Measurements from ENCODE around the gene GINS2. TPM values are rescaled to one million over a fixed set of nuclear protein-coding genes. Genes with fewer than 3 reads are reported as not detected.

Gene GINS2
- total RNA-seq, 1 donor from 2014 or later = 6.5 TPM

DNA sequence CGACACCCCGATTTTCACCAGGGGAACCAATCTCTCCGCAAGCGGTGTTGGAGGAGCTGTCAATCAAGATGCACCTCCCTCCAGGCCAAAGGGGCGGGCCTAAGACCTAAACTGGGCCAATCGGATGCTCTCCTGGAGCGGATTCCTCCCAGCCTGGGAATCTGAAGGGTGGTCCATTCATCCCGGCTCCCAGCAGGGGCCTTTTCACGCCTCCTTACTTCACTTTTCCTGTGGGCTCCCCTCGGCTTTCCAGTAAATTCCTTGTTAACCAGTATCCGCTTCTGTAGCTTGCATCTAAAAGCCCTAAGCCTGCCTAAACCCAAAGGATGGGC is 45.1 kb upstream of the GINS2 start:
- no peaks in the 10 kb centered on the region for H3K27me3 ChIP-seq (ENCODE audit: control insufficient read depth, insufficient read depth, low read length)
- TF ChIP-seq, protein P1, sequence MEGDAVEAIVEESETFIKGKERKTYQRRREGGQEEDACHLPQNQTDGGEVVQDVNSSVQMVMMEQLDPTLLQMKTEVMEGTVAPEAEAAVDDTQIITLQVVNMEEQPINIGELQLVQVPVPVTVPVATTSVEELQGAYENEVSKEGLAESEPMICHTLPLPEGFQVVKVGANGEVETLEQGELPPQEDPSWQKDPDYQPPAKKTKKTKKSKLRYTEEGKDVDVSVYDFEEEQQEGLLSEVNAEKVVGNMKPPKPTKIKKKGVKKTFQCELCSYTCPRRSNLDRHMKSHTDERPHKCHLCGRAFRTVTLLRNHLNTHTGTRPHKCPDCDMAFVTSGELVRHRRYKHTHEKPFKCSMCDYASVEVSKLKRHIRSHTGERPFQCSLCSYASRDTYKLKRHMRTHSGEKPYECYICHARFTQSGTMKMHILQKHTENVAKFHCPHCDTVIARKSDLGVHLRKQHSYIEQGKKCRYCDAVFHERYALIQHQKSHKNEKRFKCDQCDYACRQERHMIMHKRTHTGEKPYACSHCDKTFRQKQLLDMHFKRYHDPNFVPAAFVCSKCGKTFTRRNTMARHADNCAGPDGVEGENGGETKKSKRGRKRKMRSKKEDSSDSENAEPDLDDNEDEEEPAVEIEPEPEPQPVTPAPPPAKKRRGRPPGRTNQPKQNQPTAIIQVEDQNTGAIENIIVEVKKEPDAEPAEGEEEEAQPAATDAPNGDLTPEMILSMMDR (IDR thresholded peaks at IDR 0.05; ENCODE audit: insufficient read depth, low read length, poor library complexity, severe bottlenecking) = no peak
- no peaks in the 10 kb centered on the region for H3K36me3 ChIP-seq (ENCODE audit: control insufficient read depth, insufficient read depth, low read length)
- H3K4me3 ChIP-seq (ENCODE audit: low read depth, low read length) = no peak overlapping the region
- DNase-seq (ENCODE audit: low read depth) = no peak

DNA sequence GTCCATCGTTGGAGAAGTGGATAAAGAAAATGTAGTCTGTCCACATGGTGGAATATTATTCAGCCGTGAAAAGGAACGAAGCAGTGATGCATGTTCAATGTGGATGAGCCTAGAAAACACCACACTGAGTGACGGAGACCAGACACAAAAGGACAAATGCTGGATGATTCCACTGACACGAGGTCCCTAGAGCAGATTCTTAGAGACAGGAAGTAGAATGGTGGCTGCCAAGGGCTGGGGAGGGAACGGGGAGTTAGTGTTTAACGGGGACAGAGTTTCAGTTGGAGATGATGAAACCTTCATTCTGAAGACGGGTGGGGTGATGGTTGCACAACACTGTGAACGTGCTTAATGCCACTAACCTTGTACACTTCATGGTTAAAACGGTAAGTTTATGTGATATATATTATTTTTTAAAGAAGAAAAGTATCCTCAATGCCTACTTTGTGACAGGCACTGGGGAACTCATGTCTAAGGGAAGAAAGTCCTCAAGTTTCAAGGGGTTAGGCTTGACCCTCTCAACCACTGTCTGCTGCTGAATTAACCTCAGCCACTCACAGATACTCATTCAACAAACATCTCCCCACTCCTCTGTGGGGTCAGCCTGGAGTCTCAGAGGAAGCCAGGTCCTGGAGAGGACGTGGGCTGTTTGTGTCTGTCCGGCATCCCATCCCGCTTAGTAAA is 44.5 kb upstream of the GINS2 start:
- TF ChIP-seq, protein P1 (IDR thresholded peaks at IDR 0.05; ENCODE audit: insufficient read depth, low read length, poor library complexity, severe bottlenecking) = no peak
- no peaks in the 10 kb centered on the region for H3K27me3 ChIP-seq (ENCODE audit: control insufficient read depth, insufficient read depth, low read length)
- no peak overlapping the region for H3K4me3 ChIP-seq (ENCODE audit: low read depth, low read length)
- no peak for DNase-seq (ENCODE audit: low read depth)
- H3K36me3 ChIP-seq (ENCODE audit: control insufficient read depth, insufficient read depth, low read length) = no peaks in the 10 kb centered on the region

DNA sequence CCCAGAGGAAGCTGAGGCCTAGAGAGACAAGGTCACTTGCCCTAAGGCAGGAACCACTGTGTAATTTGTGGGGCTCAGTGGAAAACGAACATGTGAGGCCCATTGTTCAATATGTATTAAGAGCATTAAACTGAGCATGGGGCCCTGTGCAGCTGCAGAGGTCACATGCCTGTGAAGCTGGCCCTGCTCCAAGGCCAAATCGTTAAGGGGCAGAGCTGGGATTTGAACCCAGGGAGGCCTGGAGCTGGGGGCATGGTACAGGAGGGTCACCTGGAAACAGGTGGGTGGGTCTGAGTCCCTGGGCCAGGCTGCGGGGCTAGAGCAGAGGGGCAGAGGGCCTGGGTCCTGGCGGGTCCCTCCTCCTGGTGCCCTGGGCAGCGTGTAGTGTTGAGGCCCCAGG is 42.4 kb upstream of the GINS2 start:
- DNase-seq (ENCODE audit: low read depth) = no peak
- Histone ChIP-seq H3K27me3 (ENCODE audit: control insufficient read depth, insufficient read depth, low read length) (no peaks in the 10 kb centered on the region), H3K36me3 (ENCODE audit: control insufficient read depth, insufficient read depth, low read length) (no peaks in the 10 kb centered on the region), H3K4me3 (ENCODE audit: low read depth, low read length) (no peak overlapping the region)
- TF ChIP-seq, protein P1 (IDR thresholded peaks at IDR 0.05; ENCODE audit: insufficient read depth, low read length, poor library complexity, severe bottlenecking) = no peak

DNA sequence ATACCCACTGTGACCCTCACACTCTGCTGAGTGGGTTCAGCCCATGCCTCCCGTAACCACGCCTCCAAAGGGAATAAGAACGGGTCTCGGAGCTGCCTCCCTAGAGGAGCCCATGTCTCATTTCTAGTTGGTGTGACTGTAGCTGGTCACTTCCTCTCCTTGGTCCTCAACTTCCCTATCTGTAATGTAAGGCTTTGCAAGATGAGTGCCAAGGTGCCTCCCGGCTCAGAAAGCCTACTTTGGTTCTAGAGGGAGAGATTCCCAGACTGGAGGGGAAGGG is 41.4 kb upstream of the GINS2 start:
- H3K36me3 ChIP-seq (ENCODE audit: control insufficient read depth, insufficient read depth, low read length) = no peaks in the 10 kb centered on the region
- DNase-seq (ENCODE audit: low read depth) = no peak
- H3K4me3 ChIP-seq (ENCODE audit: low read depth, low read length) = no peak overlapping the region
- TF ChIP-seq, protein P1 (IDR thresholded peaks at IDR 0.05; ENCODE audit: insufficient read depth, low read length, poor library complexity, severe bottlenecking) = no peak
- H3K27me3 ChIP-seq (ENCODE audit: control insufficient read depth, insufficient read depth, low read length) = no peaks in the 10 kb centered on the region

DNA sequence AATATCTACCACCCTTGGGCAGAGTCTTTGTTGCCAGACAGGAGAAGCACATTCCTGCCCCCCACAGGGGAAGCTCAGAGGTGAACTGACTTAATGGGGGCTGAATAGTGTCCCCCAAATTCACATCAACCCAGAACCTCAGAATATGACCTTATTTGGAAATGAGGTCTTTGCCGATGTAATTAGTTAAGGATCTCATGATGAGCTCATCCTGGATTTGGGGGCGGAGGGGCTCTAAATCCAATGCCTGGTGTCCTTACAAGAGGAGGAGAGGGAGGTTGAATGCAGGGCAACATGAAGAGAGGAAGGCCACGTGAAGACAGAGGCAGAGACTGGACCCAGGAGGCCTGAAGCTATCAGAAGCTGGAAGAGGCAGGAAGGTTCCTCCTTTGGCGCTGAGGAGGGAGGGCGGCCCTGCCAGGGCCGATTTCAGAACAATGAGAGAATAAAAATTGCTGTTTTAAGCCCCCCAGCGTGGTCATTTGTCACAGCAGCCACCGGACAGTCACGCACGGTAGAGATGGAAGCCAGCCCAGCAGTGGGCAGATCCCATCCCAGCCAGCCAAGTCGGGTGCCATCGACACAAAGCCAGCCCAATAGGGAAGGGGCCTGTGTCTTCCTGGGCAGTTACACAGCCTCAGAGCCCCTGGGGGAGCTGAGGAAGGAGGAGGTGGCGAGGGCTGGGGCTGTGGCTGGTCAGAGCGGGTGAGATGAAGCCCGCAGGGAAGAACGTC is 40.9 kb upstream of the GINS2 start:
- H3K4me3 ChIP-seq (ENCODE audit: low read depth, low read length) = no peak overlapping the region
- H3K36me3 ChIP-seq (ENCODE audit: control insufficient read depth, insufficient read depth, low read length) = no peaks in the 10 kb centered on the region
- no peak for DNase-seq (ENCODE audit: low read depth)
- no peaks in the 10 kb centered on the region for H3K27me3 ChIP-seq (ENCODE audit: control insufficient read depth, insufficient read depth, low read length)
- TF ChIP-seq, protein P1 (IDR thresholded peaks at IDR 0.05; ENCODE audit: insufficient read depth, low read length, poor library complexity, severe bottlenecking) = no peak

DNA sequence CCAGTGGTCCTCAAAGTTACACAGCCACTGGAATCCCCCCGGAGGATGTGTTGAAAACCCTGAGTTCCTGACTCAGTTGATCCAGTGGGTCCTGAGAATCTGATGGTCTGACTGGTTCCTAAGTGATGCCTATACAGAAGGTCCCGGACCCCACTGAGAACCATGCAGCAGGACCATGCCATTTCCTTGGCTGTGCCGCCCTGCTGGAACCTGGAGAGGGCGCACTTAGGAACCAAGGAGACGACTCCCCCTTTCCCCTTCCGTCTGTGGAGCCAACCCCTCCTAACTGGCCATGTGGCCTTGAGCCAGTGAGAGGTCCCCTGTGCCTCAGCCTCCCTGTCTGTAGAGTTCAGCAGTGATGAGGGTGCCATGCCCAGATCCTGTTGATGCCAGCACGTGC is 40.1 kb upstream of the GINS2 start:
- Histone ChIP-seq H3K27me3 (ENCODE audit: control insufficient read depth, insufficient read depth, low read length) (no peaks in the 10 kb centered on the region), H3K36me3 (ENCODE audit: control insufficient read depth, insufficient read depth, low read length) (no peaks in the 10 kb centered on the region), H3K4me3 (ENCODE audit: low read depth, low read length) (no peak overlapping the region)
- DNase-seq (ENCODE audit: low read depth) = no peak
- TF ChIP-seq, protein P1 (IDR thresholded peaks at IDR 0.05; ENCODE audit: insufficient read depth, low read length, poor library complexity, severe bottlenecking) = no peak

Data from kidney epithelial cell (primary cell).